Endothelial cell of umbilical vein (primary cell): ENCODE data around the gene AP1S2. TPM values are rescaled to one million over a fixed set of nuclear protein-coding genes. Genes with fewer than 3 reads are reported as not detected.

Experiments used
- BruUV-seq: library from RNA; stranded (reverse); fragments of 400-500 nt; replicated peaks from 2 replicates; lab custom pipeline; 2021; lab: Mats Ljungman, UMichigan
- CTCF ChIA-PET: fragments of 300-600, 350-600 bp; sonication (Branson Sonifier 250); formaldehyde crosslinking; loops from one replicate; lab custom pipeline; 2021; ENCODE audit warnings: antibody characterized with exemption, inconsistent platforms; lab: Charles Lee
- POLR2A ChIA-PET: fragments of 300-600, 350-600 bp; sonication (Branson Sonifier 250); formaldehyde crosslinking; loops from one replicate; lab custom pipeline; 2021; ENCODE audit warnings: antibody characterized with exemption, inconsistent platforms; lab: Charles Lee
- DNase-seq: peaks from one replicate; pipeline ENCODE4 v3.0.0-alpha.2; 2011; ENCODE audit warnings: low read depth, low spot score
- FAIRE-seq: peaks from 2 replicates; lab custom pipeline; 2011; peaks lifted over from hg19 to GRCh38; lab: Jason Lieb, UNC
- H2AFZ ChIP-seq: 2 replicates; pipeline ENCODE4 v1.6.0; 2012; ENCODE audit warnings: low read depth, low read length, control low read depth, inconsistent platforms
- H3K27ac ChIP-seq: 2 replicates; pipeline ENCODE4 v1.5.1; 2011; ENCODE audit warnings: low read depth, mild to moderate bottlenecking, control low read depth, low read length, moderate library complexity; ENCODE audit not compliant: insufficient read depth
- H3K27me3 ChIP-seq, 2 experiments: 2 replicates each; pipeline versions ENCODE4 v1.6.0 to v1.6.1; 2011; ENCODE audit warnings: low read length in 2 of 2, mixed read lengths in 1 of 2; ENCODE audit not compliant: control insufficient read depth in 2 of 2, insufficient read depth in 2 of 2
- H3K36me3 ChIP-seq, 2 experiments: 2 replicates in 1 of 2; 3 replicates in 1 of 2; pipeline ENCODE4 v1.5.1; 2011; ENCODE audit warnings: low read length in 2 of 2, mild to moderate bottlenecking in 1 of 2, moderate library complexity in 1 of 2; ENCODE audit not compliant: control insufficient read depth in 2 of 2, insufficient read depth in 2 of 2; ENCODE audit errors: extremely low read depth in 1 of 2
- H3K4me1 ChIP-seq: 3 replicates; pipeline ENCODE4 v1.5.1; 2011; ENCODE audit warnings: mild to moderate bottlenecking, low read length; ENCODE audit not compliant: control insufficient read depth, insufficient read depth; ENCODE audit errors: extremely low read depth
- H3K4me2 ChIP-seq: 2 replicates; pipeline ENCODE4 v1.6.1; 2011; ENCODE audit warnings: low read length, control low read depth, mixed read lengths; ENCODE audit not compliant: insufficient read depth
- H3K4me3 ChIP-seq, 3 experiments: fragments of 200-600 bp in 1 of 3; sonication (generic), shearing (Covaris generic) in 1 of 3; replicated peaks in 1 of 3; 2 replicates each; pipeline ENCODE4 v1.5.1; 2011 to 2016; ENCODE audit warnings: control low read depth in 3 of 3, low read length in 3 of 3, mild to moderate bottlenecking in 2 of 3, inconsistent platforms in 1 of 3, low read depth in 1 of 3, moderate library complexity in 1 of 3; ENCODE audit not compliant: insufficient read depth in 1 of 3
- H3K79me2 ChIP-seq: 2 replicates; pipeline ENCODE4 v1.6.0; 2012; ENCODE audit warnings: low read length, inconsistent platforms; ENCODE audit not compliant: control insufficient read depth, insufficient read depth
- H3K9ac ChIP-seq: replicated peaks from 2 replicates; pipeline ENCODE3; 2011; ENCODE audit warnings: low read length, control low read depth; ENCODE audit not compliant: insufficient read depth; ENCODE audit errors: extremely low read depth
- H3K9me1 ChIP-seq: replicated peaks from 3 replicates; pipeline ENCODE4 v1.6.0; 2011; ENCODE audit warnings: mild to moderate bottlenecking, low read length; ENCODE audit not compliant: control insufficient read depth, insufficient read depth; ENCODE audit errors: extremely low read depth
- H3K9me3 ChIP-seq: replicated peaks from 2 replicates; pipeline ENCODE4 v1.5.1; 2012; ENCODE audit warnings: low read length, inconsistent platforms; ENCODE audit not compliant: control insufficient read depth, insufficient read depth
- H4K20me1 ChIP-seq: replicated peaks from 2 replicates; pipeline ENCODE3; 2011; ENCODE audit warnings: mild to moderate bottlenecking, low read length; ENCODE audit not compliant: control insufficient read depth, insufficient read depth; ENCODE audit errors: extremely low read depth
- EZH2 ChIP-seq: IDR thresholded peaks from 2 replicates; pipeline ENCODE4 v1.6.1; 2012; ENCODE audit warnings: borderline replicate concordance, low read depth, mild to moderate bottlenecking, moderate library complexity, low read length, inconsistent platforms; ENCODE audit not compliant: severe bottlenecking
- FOS ChIP-seq: IDR thresholded peaks from 2 replicates; pipeline ENCODE4 v1.6.1; 2011; ENCODE audit warnings: mild to moderate bottlenecking, low read length, moderate library complexity, borderline replicate concordance; ENCODE audit not compliant: insufficient read depth
- GATA2 ChIP-seq: IDR thresholded peaks from 2 replicates; pipeline ENCODE4 v1.7.0; 2011; ENCODE audit warnings: low read depth, mild to moderate bottlenecking, moderate library complexity, mixed read lengths, low read length; ENCODE audit not compliant: insufficient read length, insufficient read depth
- JUN ChIP-seq: IDR thresholded peaks from 2 replicates; pipeline ENCODE4 v1.6.1; 2011; ENCODE audit warnings: borderline replicate concordance, low read depth; ENCODE audit not compliant: insufficient read length, insufficient read depth
- MYC ChIP-seq: IDR thresholded peaks from one replicate; pipeline ENCODE4 v1.6.1; 2011; ENCODE audit warnings: mild to moderate bottlenecking, low read depth, low read length
- POLR2A ChIP-seq: IDR thresholded peaks from 2 replicates; pipeline ENCODE4 v1.6.1; 2012; ENCODE audit warnings: low read depth, mild to moderate bottlenecking, control low read depth, low read length
- POLR2AphosphoS5 ChIP-seq: IDR thresholded peaks from 2 replicates; pipeline ENCODE4 v1.6.1; 2012; ENCODE audit warnings: low read depth, mild to moderate bottlenecking, control low read depth, low read length, moderate library complexity; ENCODE audit not compliant: insufficient read depth
- dilution Hi-C: fragments of 300-500 bp; cut with MboI; formaldehyde crosslinking; loops from one replicate; pipeline ENCODE4 v1.15.0; 2019; ENCODE audit warnings: low sequenced_read_pairs; ENCODE audit not compliant: extremely low pct_ligation_motif_present
- intact Hi-C: fragments of 100-400 bp; cut with micrococcal nuclease; formaldehyde crosslinking; loops from one replicate; pipeline ENCODE4 v1.10.0; 2022
- polyA plus RNA-seq, 4 experiments: library from polyadenylated mRNA; depleted of rRNA in 3 of 4; stranded (reverse) in 3 of 4; unstranded in 1 of 4; fragments of >200 nt; gene quantifications; 2 replicates each; pipeline versions ENCODE4 v1.2.1 to v1.2.3, GENCODE V29; 2011 to 2012; ENCODE audit warnings: missing spikeins in 1 of 4
- total RNA-seq: library from RNA; stranded (reverse); gene quantifications from 2 replicates; pipeline ENCODE4 v1.2.3, GENCODE V29; 2021
- TF ChIP-seq, protein P1 (sequence below), 2 donors: IDR thresholded peaks; 1 replicate in 1 of 2; 2 replicates in 1 of 2; pipeline ENCODE4 v1.5.1; 2011; ENCODE audit warnings: low read length in 2 of 2, mild to moderate bottlenecking in 2 of 2, moderate library complexity in 2 of 2, control low read depth in 1 of 2, inconsistent platforms in 1 of 2, low read depth in 1 of 2; ENCODE audit not compliant: insufficient read depth in 1 of 2; ENCODE audit errors: extremely low read depth in 1 of 2
- TF ChIP-seq, protein P2 (sequence below): IDR thresholded peaks from 2 replicates; pipeline ENCODE4 v1.6.1; 2011; ENCODE audit not compliant: insufficient read depth, insufficient read length

The AP1S2 gene
- total and polyA plus RNA-seq, 2 donors (not counting 3 experiments of a cell fraction or from before 2014, with no cell fraction given): 21.0 to 37.3 TPM

DNA sequence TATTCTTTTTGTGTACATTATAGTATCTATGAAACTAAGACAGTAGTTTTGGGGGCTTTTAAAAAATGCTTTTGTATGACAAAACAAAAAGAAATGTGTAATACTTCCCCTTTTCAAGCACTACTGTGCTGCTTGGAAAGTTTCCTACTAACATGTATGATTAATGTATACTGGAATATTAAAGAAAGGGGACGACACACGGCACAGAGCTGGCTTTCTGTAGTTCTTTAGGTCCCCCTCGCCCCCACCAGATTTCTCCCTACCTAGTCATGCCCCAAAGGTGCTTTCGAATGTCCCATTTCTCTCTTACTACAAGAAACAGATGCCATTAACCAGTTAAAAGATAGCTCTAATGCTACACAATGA lies 1.6 kb upstream of the AP1S2 start:
- BruUV-seq: no TSS peak
- POLR2A ChIA-PET: no interaction called here
- intact Hi-C loops: loop anchor here (10.0 kb wide), 2 partner anchors 359 to 1879 kb away; partner anchors contain the start of gene SCML1

More for the DNA sequence above, 1.6 kb upstream of the AP1S2 start:
- Histone ChIP-seq H3K4me1 (peaks cover 14% of the 10 kb centered on the region), H3K79me2 (peaks cover 5% of the 10 kb centered on the region), H3K9me1 (no peaks in the 10 kb centered on the region), H4K20me1 (no peaks in the 10 kb centered on the region), H3K9ac (no peak overlapping the region), H3K27me3 (peaks cover 0 to 2% of the 10 kb centered on the region in 2 experiments), H3K9me3 (no peaks in the 10 kb centered on the region), H3K4me2 (no peak overlapping the region), H2AFZ (no peak overlapping the region), H3K36me3 (no peaks in the 10 kb centered on the region), H3K27ac (no peak overlapping the region), H3K4me3 (no peak overlapping the region)
- CTCF ChIA-PET: no interaction called here
- DNase-seq: no peak
- TF ChIP-seq POLR2A: no peak
- no peak for TF ChIP-seq EZH2
- no peak for TF ChIP-seq MYC
- TF ChIP-seq, protein P1, sequence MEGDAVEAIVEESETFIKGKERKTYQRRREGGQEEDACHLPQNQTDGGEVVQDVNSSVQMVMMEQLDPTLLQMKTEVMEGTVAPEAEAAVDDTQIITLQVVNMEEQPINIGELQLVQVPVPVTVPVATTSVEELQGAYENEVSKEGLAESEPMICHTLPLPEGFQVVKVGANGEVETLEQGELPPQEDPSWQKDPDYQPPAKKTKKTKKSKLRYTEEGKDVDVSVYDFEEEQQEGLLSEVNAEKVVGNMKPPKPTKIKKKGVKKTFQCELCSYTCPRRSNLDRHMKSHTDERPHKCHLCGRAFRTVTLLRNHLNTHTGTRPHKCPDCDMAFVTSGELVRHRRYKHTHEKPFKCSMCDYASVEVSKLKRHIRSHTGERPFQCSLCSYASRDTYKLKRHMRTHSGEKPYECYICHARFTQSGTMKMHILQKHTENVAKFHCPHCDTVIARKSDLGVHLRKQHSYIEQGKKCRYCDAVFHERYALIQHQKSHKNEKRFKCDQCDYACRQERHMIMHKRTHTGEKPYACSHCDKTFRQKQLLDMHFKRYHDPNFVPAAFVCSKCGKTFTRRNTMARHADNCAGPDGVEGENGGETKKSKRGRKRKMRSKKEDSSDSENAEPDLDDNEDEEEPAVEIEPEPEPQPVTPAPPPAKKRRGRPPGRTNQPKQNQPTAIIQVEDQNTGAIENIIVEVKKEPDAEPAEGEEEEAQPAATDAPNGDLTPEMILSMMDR (IDR thresholded peaks at IDR 0.05; ENCODE audit: extremely low read depth in 1 of 2, insufficient read depth in 1 of 2, low read depth in 1 of 2, low read length in 2 of 2): no peak
- TF ChIP-seq GATA2: no peak
- TF ChIP-seq, protein P2, sequence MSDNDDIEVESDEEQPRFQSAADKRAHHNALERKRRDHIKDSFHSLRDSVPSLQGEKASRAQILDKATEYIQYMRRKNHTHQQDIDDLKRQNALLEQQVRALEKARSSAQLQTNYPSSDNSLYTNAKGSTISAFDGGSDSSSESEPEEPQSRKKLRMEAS: no peak
- TF ChIP-seq POLR2AphosphoS5: no peak
- TF ChIP-seq JUN: no peak
- TF ChIP-seq FOS: no peak
- no peak for FAIRE-seq
- dilution Hi-C loops: no loop called here
